Panc1 (cell line): ENCODE results near the gene TMEM131L.

ENCODE experiments used
- POLR2AphosphoS5 ChIP-seq: IDR thresholded peaks from 2 replicates; pipeline ENCODE4 v1.6.1; 2012; ENCODE audit warnings: mild to moderate bottlenecking, low read depth, low read length, moderate library complexity
- TF ChIP-seq, protein P1 (sequence below): fragments of 450-650 bp; IDR thresholded peaks from 2 replicates; pipeline ENCODE4 v1.5.1; 2017; ENCODE audit warnings: mild to moderate bottlenecking

DNA sequence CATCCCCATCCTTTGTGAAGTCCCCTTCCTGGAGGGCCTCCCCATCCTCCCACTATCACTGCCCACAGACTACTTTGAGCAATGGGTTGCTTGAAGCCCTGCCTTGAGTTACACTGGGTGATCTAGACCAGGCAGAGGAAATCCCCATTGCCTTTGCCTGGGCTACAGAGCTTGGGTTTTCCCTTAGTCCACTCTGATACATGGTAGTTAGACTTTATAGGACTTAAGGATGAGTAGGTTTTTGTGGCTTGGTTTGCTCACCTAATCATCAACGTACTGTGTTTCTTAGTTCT, 56.6 kb downstream of the TMEM131L start:
- TF ChIP-seq, protein P1, sequence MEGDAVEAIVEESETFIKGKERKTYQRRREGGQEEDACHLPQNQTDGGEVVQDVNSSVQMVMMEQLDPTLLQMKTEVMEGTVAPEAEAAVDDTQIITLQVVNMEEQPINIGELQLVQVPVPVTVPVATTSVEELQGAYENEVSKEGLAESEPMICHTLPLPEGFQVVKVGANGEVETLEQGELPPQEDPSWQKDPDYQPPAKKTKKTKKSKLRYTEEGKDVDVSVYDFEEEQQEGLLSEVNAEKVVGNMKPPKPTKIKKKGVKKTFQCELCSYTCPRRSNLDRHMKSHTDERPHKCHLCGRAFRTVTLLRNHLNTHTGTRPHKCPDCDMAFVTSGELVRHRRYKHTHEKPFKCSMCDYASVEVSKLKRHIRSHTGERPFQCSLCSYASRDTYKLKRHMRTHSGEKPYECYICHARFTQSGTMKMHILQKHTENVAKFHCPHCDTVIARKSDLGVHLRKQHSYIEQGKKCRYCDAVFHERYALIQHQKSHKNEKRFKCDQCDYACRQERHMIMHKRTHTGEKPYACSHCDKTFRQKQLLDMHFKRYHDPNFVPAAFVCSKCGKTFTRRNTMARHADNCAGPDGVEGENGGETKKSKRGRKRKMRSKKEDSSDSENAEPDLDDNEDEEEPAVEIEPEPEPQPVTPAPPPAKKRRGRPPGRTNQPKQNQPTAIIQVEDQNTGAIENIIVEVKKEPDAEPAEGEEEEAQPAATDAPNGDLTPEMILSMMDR, result no peak
- TF ChIP-seq POLR2AphosphoS5, result no peak
